Dermis blood vessel endothelial cell (primary cell): Measurements from ENCODE around the gene UBL5. TPM values are rescaled to one million over a fixed set of nuclear protein-coding genes. Genes with fewer than 3 reads are reported as not detected.

Experiments
- DNase-seq: peaks from one replicate; pipeline ENCODE4 v3.0.0; 2010
- total RNA-seq: library from RNA; depleted of rRNA; stranded (reverse); fragments of >200 nt; gene quantifications from 2 replicates; pipeline ENCODE4 v1.2.3, GENCODE V29; 2014

UBL5 gene
- total RNA-seq, 1 donor from 2014 or later: 361 TPM

GRCh38 chr19:9856609-9857008, 28.9 kb downstream of the UBL5 start:
- no peak for DNase-seq

- DNase-seq: no peak
Measured at GRCh38 chr19:9857076-9857721, 29.5 kb downstream of the UBL5 start.

- DNase-seq: peak; percentile 14
Measured at GRCh38 chr19:9857920-9858746, 30.4 kb downstream of the UBL5 start.

GRCh38 chr19:9858766-9859165, 31.0 kb downstream of the UBL5 start:
- DNase-seq: no peak

GRCh38 chr19:9860407-9860806, 32.7 kb downstream of the UBL5 start:
- DNase-seq: no peak

- no peak for DNase-seq
Measured at GRCh38 chr19:9861503-9861902, 33.8 kb downstream of the UBL5 start.

- DNase-seq: no peak
Measured at GRCh38 chr19:9862938-9863337, 35.2 kb downstream of the UBL5 start.

- DNase-seq: no peak
Measured at GRCh38 chr19:9863759-9864158, 36.0 kb downstream of the UBL5 start.

GRCh38 chr19:9865732-9866501, 38.2 kb downstream of the UBL5 start:
- no peak for DNase-seq

- no peak for DNase-seq
Measured at GRCh38 chr19:9868983-9869617, 41.4 kb downstream of the UBL5 start.

GRCh38 chr19:9871626-9872338, 44.1 kb downstream of the UBL5 start:
- no peak for DNase-seq

GRCh38 chr19:9872618-9873242, 45.0 kb downstream of the UBL5 start:
- DNase-seq: no peak

GRCh38 chr19:9875031-9875627, 47.4 kb downstream of the UBL5 start:
- DNase-seq: no peak

GRCh38 chr19:9875796-9876195, 48.1 kb downstream of the UBL5 start:
- no peak for DNase-seq

- no peak for DNase-seq
Measured at GRCh38 chr19:9877780-9878510, 50.2 kb downstream of the UBL5 start.

GRCh38 chr19:9878511-9879196, 50.9 kb downstream of the UBL5 start:
- peak; percentile 19 for DNase-seq
